ENCODE results near the gene SUSD4. TPM values are rescaled to one million over a fixed set of nuclear protein-coding genes. Genes with fewer than 3 reads are reported as not detected.

Gene SUSD4
- total RNA-seq, 2 experiments from 2014 or later, result 13.0 to 13.8 TPM

DNA sequence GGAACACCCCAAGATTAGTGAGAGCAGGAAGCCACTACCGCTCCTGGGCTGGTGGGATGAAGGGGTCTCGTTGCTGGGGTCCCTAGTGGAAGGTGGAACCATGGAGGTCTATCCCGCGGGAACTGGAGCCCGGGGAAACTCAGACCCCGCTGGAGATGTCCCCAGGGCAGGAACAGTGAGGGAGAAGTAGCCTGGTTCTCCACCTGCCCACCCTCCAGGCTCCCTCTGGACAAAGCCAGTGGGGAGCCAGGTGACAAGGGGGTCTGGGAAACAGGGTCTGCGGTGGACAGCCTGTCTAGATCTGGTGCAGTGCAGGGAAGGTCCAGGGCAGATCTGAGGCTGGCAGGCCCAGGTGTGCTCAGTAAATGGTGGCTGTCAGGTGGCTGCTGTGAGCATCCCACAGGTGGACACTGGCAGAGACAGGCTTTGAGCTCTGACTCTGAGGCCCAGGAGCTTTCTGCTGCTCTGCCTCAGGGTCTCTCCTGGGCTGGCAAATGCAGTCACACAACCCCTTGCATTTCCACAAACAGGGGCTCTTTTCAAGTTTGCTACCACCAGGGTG lies 132.9 kb downstream of the SUSD4 start:
- Mint-ChIP-seq H3K4me1 (ENCODE audit: low read depth) (peaks cover 87% of the 10 kb centered on the region), H3K9me3 (no peaks in the 10 kb centered on the region), H3K27ac (peak overlapping the region; percentile 95), H3K36me3 (ENCODE audit: low read depth) (no peaks in the 10 kb centered on the region), H3K4me3 (peak overlapping the region; percentile 55), H3K27me3 (no peaks in the 10 kb centered on the region)
- peak overlapping the region; percentile 58 to 86 for H3K27ac ChIP-seq (ENCODE audit: low read depth in 1 of 2, low read length in 2 of 2)
- peaks cover 70% of the 10 kb centered on the region for H3K4me1 ChIP-seq (ENCODE audit: insufficient read depth, low read length)
- no peak for DNase-seq
- no peaks in the 10 kb centered on the region for H3K9me3 ChIP-seq (ENCODE audit: control insufficient read depth in 1 of 2, insufficient read depth in 1 of 2, low read length in 2 of 2)
- no peaks in the 10 kb centered on the region for H3K27me3 ChIP-seq (ENCODE audit: control insufficient read depth in 1 of 2, insufficient read depth in 2 of 2, low read length in 2 of 2)
- ChIA-PET POLR2A (interaction anchor here (0.5 to 1.2 kb wide), 2 partner anchors 45 to 87 kb away, joined by 3 to 8 read pairs; no protein-coding TSS in a partner anchor), CTCF (no interaction called here)
- intact Hi-C loops (cut with DNase I, micrococcal nuclease), result loop anchor here (2.0 to 10.0 kb wide), 4 partner anchors 18 to 99 kb away; partner anchors contain the start of gene TLR5 (in 1 of the 2)
- no peak overlapping the region for H3K4me3 ChIP-seq (ENCODE audit: low read length)
- ATAC-seq (ENCODE audit: poor library complexity), result no peak
- TF ChIP-seq, protein P1, sequence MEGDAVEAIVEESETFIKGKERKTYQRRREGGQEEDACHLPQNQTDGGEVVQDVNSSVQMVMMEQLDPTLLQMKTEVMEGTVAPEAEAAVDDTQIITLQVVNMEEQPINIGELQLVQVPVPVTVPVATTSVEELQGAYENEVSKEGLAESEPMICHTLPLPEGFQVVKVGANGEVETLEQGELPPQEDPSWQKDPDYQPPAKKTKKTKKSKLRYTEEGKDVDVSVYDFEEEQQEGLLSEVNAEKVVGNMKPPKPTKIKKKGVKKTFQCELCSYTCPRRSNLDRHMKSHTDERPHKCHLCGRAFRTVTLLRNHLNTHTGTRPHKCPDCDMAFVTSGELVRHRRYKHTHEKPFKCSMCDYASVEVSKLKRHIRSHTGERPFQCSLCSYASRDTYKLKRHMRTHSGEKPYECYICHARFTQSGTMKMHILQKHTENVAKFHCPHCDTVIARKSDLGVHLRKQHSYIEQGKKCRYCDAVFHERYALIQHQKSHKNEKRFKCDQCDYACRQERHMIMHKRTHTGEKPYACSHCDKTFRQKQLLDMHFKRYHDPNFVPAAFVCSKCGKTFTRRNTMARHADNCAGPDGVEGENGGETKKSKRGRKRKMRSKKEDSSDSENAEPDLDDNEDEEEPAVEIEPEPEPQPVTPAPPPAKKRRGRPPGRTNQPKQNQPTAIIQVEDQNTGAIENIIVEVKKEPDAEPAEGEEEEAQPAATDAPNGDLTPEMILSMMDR (IDR thresholded peaks at IDR 0.05), result no peak
- H3K36me3 ChIP-seq (ENCODE audit: insufficient read depth, low read length), result no peaks in the 10 kb centered on the region

DNA sequence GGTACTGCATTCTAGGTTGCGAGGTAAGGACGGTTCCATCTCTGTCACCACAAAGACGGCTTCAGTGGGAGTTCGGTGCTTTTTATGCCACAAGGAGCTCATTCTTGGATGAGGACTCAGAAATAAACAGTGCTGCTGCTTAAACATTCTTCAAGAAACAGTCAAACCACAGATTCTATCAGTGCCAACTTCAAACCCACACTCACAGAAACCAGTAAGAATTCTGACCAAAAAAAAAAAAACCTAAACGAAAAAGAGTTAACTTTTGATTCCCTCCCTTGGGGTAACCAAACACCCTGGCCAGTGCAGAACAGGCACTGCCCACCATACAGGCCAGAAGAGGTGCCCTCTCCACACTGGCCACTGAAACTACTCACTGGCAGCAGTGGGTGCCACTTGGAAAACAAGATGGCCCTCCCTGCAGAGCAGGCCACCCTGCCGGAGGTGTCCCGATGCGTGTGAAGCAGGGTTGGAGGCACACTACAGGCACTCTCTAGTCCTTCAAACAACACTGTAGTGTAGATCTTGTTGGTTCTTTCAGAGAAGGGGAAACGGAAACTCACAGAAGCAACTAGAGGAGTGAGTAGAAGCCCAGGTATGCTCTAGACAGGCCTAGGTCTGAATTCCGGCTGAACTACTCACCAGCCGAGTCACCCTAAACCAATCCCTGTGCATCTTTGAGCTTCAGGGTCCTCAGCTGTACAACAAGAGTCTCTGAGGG lies 133.7 kb downstream of the SUSD4 start:
- no peaks in the 10 kb centered on the region for H3K36me3 ChIP-seq (ENCODE audit: insufficient read depth, low read length)
- no peaks in the 10 kb centered on the region for H3K9me3 ChIP-seq (ENCODE audit: control insufficient read depth in 1 of 2, insufficient read depth in 1 of 2, low read length in 2 of 2)
- Mint-ChIP-seq H3K9me3 (no peaks in the 10 kb centered on the region), H3K4me3 (peak overlapping the region; percentile 55), H3K36me3 (ENCODE audit: low read depth) (no peaks in the 10 kb centered on the region), H3K27me3 (no peaks in the 10 kb centered on the region), H3K27ac (peak overlapping the region; percentile 95), H3K4me1 (ENCODE audit: low read depth) (peaks cover 88% of the 10 kb centered on the region)
- peak; percentile 60 for ATAC-seq (ENCODE audit: poor library complexity)
- peaks cover 70% of the 10 kb centered on the region for H3K4me1 ChIP-seq (ENCODE audit: insufficient read depth, low read length)
- H3K27me3 ChIP-seq (ENCODE audit: control insufficient read depth in 1 of 2, insufficient read depth in 2 of 2, low read length in 2 of 2), result no peaks in the 10 kb centered on the region
- peak in 10 of 14 experiments; percentile 11 to 60 (median 35) for DNase-seq
- intact Hi-C loops (cut with DNase I, micrococcal nuclease), result loop anchor here (2.0 to 10.0 kb wide), 4 partner anchors 18 to 98 kb away; partner anchors contain the start of gene TLR5 (in 1 of the 2)
- POLR2A ChIA-PET, result interaction anchor here (0.5 to 1.8 kb wide), 10 partner anchors 11 to 601 kb away, joined by 3 to 9 read pairs (median 4); partner anchors contain the start of genes SUSD4 and TLR5
- H3K27ac ChIP-seq (ENCODE audit: low read depth in 1 of 2, low read length in 2 of 2), result peak overlapping the region; percentile 58 to 86
- no peak overlapping the region for H3K4me3 ChIP-seq (ENCODE audit: low read length)
- CTCF ChIA-PET, result no interaction called here
- TF ChIP-seq, protein P1 (IDR thresholded peaks at IDR 0.05), result no peak

DNA sequence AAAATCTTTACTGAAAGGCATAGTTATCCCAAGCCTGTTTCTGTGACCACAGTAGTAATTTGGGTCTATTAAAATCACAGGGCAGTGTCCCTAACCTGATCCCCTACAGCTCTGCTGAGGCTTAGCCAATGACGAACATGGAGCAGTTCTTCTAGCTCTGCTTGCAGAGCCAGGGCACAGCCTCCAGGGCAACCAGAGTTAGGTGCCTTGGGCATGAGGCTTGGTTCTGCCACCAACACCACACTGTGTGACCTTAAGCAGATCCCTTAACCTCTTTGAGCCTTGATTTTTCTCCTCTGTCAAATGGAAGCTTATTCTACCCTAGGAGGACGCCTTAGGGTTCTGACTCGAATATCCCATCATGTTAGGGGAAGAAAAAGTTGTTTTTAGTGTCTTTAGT lies 134.2 kb downstream of the SUSD4 start:
- Histone ChIP-seq H3K9me3 (ENCODE audit: control insufficient read depth in 1 of 2, insufficient read depth in 1 of 2, low read length in 2 of 2) (no peaks in the 10 kb centered on the region), H3K27ac (ENCODE audit: low read depth in 1 of 2, low read length in 2 of 2) (peak overlapping the region; percentile 58 to 86), H3K36me3 (ENCODE audit: insufficient read depth, low read length) (no peaks in the 10 kb centered on the region), H3K4me3 (ENCODE audit: low read length) (no peak overlapping the region), H3K27me3 (ENCODE audit: control insufficient read depth in 1 of 2, insufficient read depth in 2 of 2, low read length in 2 of 2) (no peaks in the 10 kb centered on the region), H3K4me1 (ENCODE audit: insufficient read depth, low read length) (peaks cover 69% of the 10 kb centered on the region)
- CTCF ChIA-PET, result no interaction called here
- POLR2A ChIA-PET, result interaction anchor here (0.8 to 1.8 kb wide), 8 partner anchors 11 to 602 kb away, joined by 3 to 9 read pairs (median 4); partner anchors contain the start of genes SUSD4 and TLR5
- no peaks in the 10 kb centered on the region for H3K27me3 Mint-ChIP-seq
- peak; percentile 28 for ATAC-seq (ENCODE audit: poor library complexity)
- H3K4me3 Mint-ChIP-seq, result peak overlapping the region; percentile 55
- TF ChIP-seq, protein P1 (IDR thresholded peaks at IDR 0.05), result no peak
- H3K4me1 Mint-ChIP-seq (ENCODE audit: low read depth), result peaks cover 82% of the 10 kb centered on the region
- no peaks in the 10 kb centered on the region for H3K36me3 Mint-ChIP-seq (ENCODE audit: low read depth)
- peak overlapping the region; percentile 95 for H3K27ac Mint-ChIP-seq
- H3K9me3 Mint-ChIP-seq, result no peaks in the 10 kb centered on the region
- intact Hi-C loops (cut with DNase I, micrococcal nuclease), result loop anchor here (2.0 to 10.0 kb wide), 4 partner anchors 19 to 97 kb away; partner anchors contain the start of gene TLR5 (in 1 of the 2)
- DNase-seq, result peak in 2 of 14 experiments; percentile 6 to 12
